CD8-positive, alpha-beta memory T cell (primary cell): ENCODE data around the gene CUX1. TPM values are rescaled to one million over a fixed set of nuclear protein-coding genes. Genes with fewer than 3 reads are reported as not detected.

Source experiments
- CTCF ChIA-PET: fragments of 350-600 bp; sonication (Branson Sonifier 250); formaldehyde crosslinking; loops from one replicate; lab custom pipeline; 2021; ENCODE audit warnings: antibody characterized with exemption; lab: Charles Lee
- POLR2A ChIA-PET: fragments of 350-600 bp; sonication (Branson Sonifier 250); formaldehyde crosslinking; loops from one replicate; lab custom pipeline; 2021; ENCODE audit warnings: antibody characterized with exemption; lab: Charles Lee
- DNase-seq, 5 donors: peaks; one replicate each; pipeline versions ENCODE4 v3.0.0 to v3.0.0-alpha.2; 2020 to 2022; ENCODE audit warnings: mixed read lengths in 1 of 5
- H3K27ac ChIP-seq: one replicate; pipeline ENCODE4 v1.7.0; 2013; ENCODE audit warnings: low read depth, mild to moderate bottlenecking, low read length, moderate library complexity
- H3K27me3 ChIP-seq: 2 replicates; pipeline ENCODE4 v1.7.0; 2013; ENCODE audit warnings: low read length, mild to moderate bottlenecking; ENCODE audit not compliant: insufficient read depth, poor library complexity, severe bottlenecking
- H3K36me3 ChIP-seq: 2 replicates; pipeline ENCODE4 v1.7.0; 2013; ENCODE audit warnings: mild to moderate bottlenecking, low read length, moderate library complexity; ENCODE audit not compliant: insufficient read depth
- H3K4me1 ChIP-seq: 2 replicates; pipeline ENCODE4 v1.7.0; 2013; ENCODE audit warnings: mild to moderate bottlenecking, low read length, moderate library complexity; ENCODE audit not compliant: insufficient read depth
- H3K4me3 ChIP-seq: 2 replicates; pipeline ENCODE4 v1.7.0; 2013; ENCODE audit warnings: mild to moderate bottlenecking, low read length
- H3K9me3 ChIP-seq: 2 replicates; pipeline ENCODE4 v1.7.0; 2013; ENCODE audit warnings: mild to moderate bottlenecking, low read length
- H3K27ac Mint-ChIP-seq, 8 donors: one replicate each; pipeline ENCODE4 v1.8.0; 2020 to 2021; ENCODE audit warnings: mixed read lengths in 8 of 8, mild to moderate bottlenecking in 6 of 8, inconsistent platforms in 3 of 8, moderate library complexity in 3 of 8
- H3K27me3 Mint-ChIP-seq, 2 donors: one replicate each; pipeline ENCODE4 v1.8.0; 2020 to 2021; ENCODE audit warnings: mixed read lengths in 2 of 2, mild to moderate bottlenecking in 1 of 2, moderate library complexity in 1 of 2
- H3K36me3 Mint-ChIP-seq, 3 donors: one replicate each; pipeline ENCODE4 v1.8.0; 2020 to 2021; ENCODE audit warnings: mixed read lengths in 3 of 3, inconsistent platforms in 1 of 3, mild to moderate bottlenecking in 1 of 3
- H3K4me1 Mint-ChIP-seq, 3 donors: one replicate each; pipeline ENCODE4 v1.8.0; 2020 to 2021; ENCODE audit warnings: mixed read lengths in 3 of 3, inconsistent platforms in 1 of 3, mild to moderate bottlenecking in 1 of 3
- H3K4me3 Mint-ChIP-seq, 7 donors: one replicate each; pipeline ENCODE4 v1.8.0; 2020 to 2021; ENCODE audit warnings: mixed read lengths in 7 of 7, mild to moderate bottlenecking in 6 of 7, moderate library complexity in 4 of 7, inconsistent platforms in 2 of 7
- H3K9me3 Mint-ChIP-seq, 5 donors: one replicate each; pipeline ENCODE4 v1.8.0; 2020 to 2022; ENCODE audit warnings: mixed read lengths in 5 of 5, mild to moderate bottlenecking in 3 of 5, moderate library complexity in 2 of 5, inconsistent platforms in 1 of 5
- polyA plus RNA-seq: library from polyadenylated mRNA; unstranded; fragments of 300-500 nt; fragmentation: Illumina TruSeq; gene quantifications from one replicate; pipeline ENCODE4 v1.2.3, GENCODE V29; 2021
- total RNA-seq, 2 experiments: library from RNA; stranded (reverse); gene quantifications; one replicate each; pipeline ENCODE4 v1.2.3, GENCODE V29; 2021

CUX1 gene
- total and polyA plus RNA-seq, 3 experiments from 2014 or later = 23.2 to 26.4 (median 23.6) TPM

GRCh38 chr7:101959342-101959741, 141.9 kb downstream of the CUX1 start:
- POLR2A ChIA-PET = no interaction called here
- Mint-ChIP-seq H3K36me3 (peaks cover 0 to 3% (median 0%) of the 10 kb centered on the region in 3 donors), H3K4me3 (no peak overlapping the region), H3K4me1 (peaks cover 11 to 28% (median 22%) of the 10 kb centered on the region in 3 donors), H3K27me3 (peaks cover 0 to 1% of the 10 kb centered on the region in 2 donors), H3K27ac (peak overlapping the region in 2 of 8 donors; percentile 10 to 36), H3K9me3 (no peaks in the 10 kb centered on the region)
- CTCF ChIA-PET = no interaction called here
- DNase-seq = no peak
- no peaks in the 10 kb centered on the region for H3K4me1 ChIP-seq
- no peak overlapping the region for H3K4me3 ChIP-seq
- no peak overlapping the region for H3K27ac ChIP-seq
- no peaks in the 10 kb centered on the region for H3K36me3 ChIP-seq
- H3K9me3 ChIP-seq = no peaks in the 10 kb centered on the region
- H3K27me3 ChIP-seq = no peaks in the 10 kb centered on the region

GRCh38 chr7:101959829-101960228, 142.4 kb downstream of the CUX1 start:
- H3K4me3 Mint-ChIP-seq = no peak overlapping the region
- Histone ChIP-seq H3K36me3 (no peaks in the 10 kb centered on the region), H3K4me1 (no peaks in the 10 kb centered on the region), H3K4me3 (no peak overlapping the region), H3K9me3 (no peaks in the 10 kb centered on the region), H3K27ac (no peak overlapping the region), H3K27me3 (no peaks in the 10 kb centered on the region)
- peaks cover 9 to 25% (median 18%) of the 10 kb centered on the region in 3 donors for H3K4me1 Mint-ChIP-seq
- POLR2A ChIA-PET = no interaction called here
- no peak overlapping the region for H3K27ac Mint-ChIP-seq
- peaks cover 0 to 1% of the 10 kb centered on the region in 2 donors for H3K27me3 Mint-ChIP-seq
- CTCF ChIA-PET = no interaction called here
- no peaks in the 10 kb centered on the region for H3K9me3 Mint-ChIP-seq
- peaks cover 0 to 3% (median 0%) of the 10 kb centered on the region in 3 donors for H3K36me3 Mint-ChIP-seq
- no peak for DNase-seq

- Mint-ChIP-seq H3K27ac (peak overlapping the region in 1 of 8 donors; percentile 36), H3K4me3 (no peak overlapping the region), H3K4me1 (peaks cover 6 to 22% (median 18%) of the 10 kb centered on the region in 3 donors), H3K27me3 (peaks cover 0 to 1% of the 10 kb centered on the region in 2 donors), H3K9me3 (no peaks in the 10 kb centered on the region), H3K36me3 (peaks cover 0 to 3% (median 0%) of the 10 kb centered on the region in 3 donors)
- CTCF ChIA-PET = no interaction called here
- no peaks in the 10 kb centered on the region for H3K9me3 ChIP-seq
- H3K4me1 ChIP-seq = no peaks in the 10 kb centered on the region
- H3K27ac ChIP-seq = no peak overlapping the region
- no peak overlapping the region for H3K4me3 ChIP-seq
- no peak for DNase-seq
- POLR2A ChIA-PET = no interaction called here
- H3K36me3 ChIP-seq = no peaks in the 10 kb centered on the region
- H3K27me3 ChIP-seq = no peaks in the 10 kb centered on the region
Observed at GRCh38 chr7:101960323-101960722, 142.9 kb downstream of the CUX1 start.

GRCh38 chr7:101960985-101961708, 143.7 kb downstream of the CUX1 start:
- Mint-ChIP-seq H3K4me3 (no peak overlapping the region), H3K9me3 (no peaks in the 10 kb centered on the region), H3K36me3 (peaks cover 0 to 3% (median 0%) of the 10 kb centered on the region in 3 donors), H3K4me1 (peaks cover 5 to 17% (median 16%) of the 10 kb centered on the region in 3 donors), H3K27ac (peak overlapping the region in 2 of 8 donors; percentile 17 to 36), H3K27me3 (peaks cover 0 to 1% of the 10 kb centered on the region in 2 donors)
- Histone ChIP-seq H3K4me1 (no peaks in the 10 kb centered on the region), H3K36me3 (no peaks in the 10 kb centered on the region), H3K27ac (no peak overlapping the region), H3K4me3 (no peak overlapping the region), H3K9me3 (no peaks in the 10 kb centered on the region), H3K27me3 (no peaks in the 10 kb centered on the region)
- ChIA-PET CTCF (no interaction called here), POLR2A (no interaction called here)
- DNase-seq = no peak

- H3K4me1 ChIP-seq = no peaks in the 10 kb centered on the region
- peaks cover 0 to 3% (median 0%) of the 10 kb centered on the region in 3 donors for H3K36me3 Mint-ChIP-seq
- no peaks in the 10 kb centered on the region for H3K9me3 ChIP-seq
- no peaks in the 10 kb centered on the region for H3K36me3 ChIP-seq
- peaks cover 0 to 1% of the 10 kb centered on the region in 2 donors for H3K27me3 Mint-ChIP-seq
- no peak overlapping the region for H3K4me3 ChIP-seq
- POLR2A ChIA-PET = no interaction called here
- peaks cover 6 to 11% (median 10%) of the 10 kb centered on the region in 3 donors for H3K4me1 Mint-ChIP-seq
- no peaks in the 10 kb centered on the region for H3K27me3 ChIP-seq
- no peak overlapping the region for H3K27ac ChIP-seq
- no peak overlapping the region for H3K4me3 Mint-ChIP-seq
- DNase-seq = no peak
- no peaks in the 10 kb centered on the region for H3K9me3 Mint-ChIP-seq
- CTCF ChIA-PET = no interaction called here
- no peak overlapping the region for H3K27ac Mint-ChIP-seq
Observed at GRCh38 chr7:101961811-101962210, 144.4 kb downstream of the CUX1 start.

- H3K4me3 Mint-ChIP-seq = no peak overlapping the region
- no peaks in the 10 kb centered on the region for H3K9me3 Mint-ChIP-seq
- Histone ChIP-seq H3K27me3 (no peaks in the 10 kb centered on the region), H3K9me3 (no peaks in the 10 kb centered on the region), H3K36me3 (no peaks in the 10 kb centered on the region), H3K4me3 (no peak overlapping the region), H3K27ac (no peak overlapping the region), H3K4me1 (no peaks in the 10 kb centered on the region)
- ChIA-PET CTCF (no interaction called here), POLR2A (no interaction called here)
- peaks cover 0 to 2% (median 0%) of the 10 kb centered on the region in 3 donors for H3K4me1 Mint-ChIP-seq
- H3K27me3 Mint-ChIP-seq = peaks cover 0 to 1% of the 10 kb centered on the region in 2 donors
- H3K36me3 Mint-ChIP-seq = peaks cover 0 to 5% (median 0%) of the 10 kb centered on the region in 3 donors
- H3K27ac Mint-ChIP-seq = no peak overlapping the region
- DNase-seq = no peak
Observed at GRCh38 chr7:101963693-101964092, 146.3 kb downstream of the CUX1 start.

GRCh38 chr7:101964680-101965452, 147.4 kb downstream of the CUX1 start:
- DNase-seq = no peak
- Mint-ChIP-seq H3K27ac (peak overlapping the region in 1 of 8 donors; percentile 47), H3K4me1 (peaks cover 0 to 2% (median 0%) of the 10 kb centered on the region in 3 donors), H3K4me3 (no peak overlapping the region), H3K27me3 (peaks cover 0 to 1% of the 10 kb centered on the region in 2 donors), H3K36me3 (peaks cover 0 to 3% (median 1%) of the 10 kb centered on the region in 3 donors), H3K9me3 (no peaks in the 10 kb centered on the region)
- POLR2A ChIA-PET = no interaction called here
- CTCF ChIA-PET = no interaction called here
- no peaks in the 10 kb centered on the region for H3K36me3 ChIP-seq
- no peaks in the 10 kb centered on the region for H3K4me1 ChIP-seq
- no peak overlapping the region for H3K4me3 ChIP-seq
- H3K27me3 ChIP-seq = no peaks in the 10 kb centered on the region
- no peak overlapping the region for H3K27ac ChIP-seq
- H3K9me3 ChIP-seq = no peaks in the 10 kb centered on the region
